HCT116 (cell line): ENCODE measurements around the gene PSMC3.

ENCODE experiments used
- EGR1 ChIP-seq: IDR thresholded peaks from 2 replicates; pipeline ENCODE4 v1.6.1; 2012; ENCODE audit warnings: low read depth
- POLR2AphosphoS5 ChIP-seq: IDR thresholded peaks from 2 replicates; pipeline ENCODE4 v1.6.1; 2011; ENCODE audit warnings: mild to moderate bottlenecking, low read depth, low read length, moderate library complexity
- TF ChIP-seq, protein P1 (sequence below), 3 experiments: fragments of 200-600 bp in 1 of 3; sonication (generic) in 1 of 3; IDR thresholded peaks in 2 of 3; conservative IDR thresholded peaks in 1 of 3; 2 replicates each; pipeline ENCODE4 v1.5.1; 2012 to 2017; ENCODE audit warnings: low read depth in 2 of 3, low read length in 2 of 3, antibody characterized with exemption in 1 of 3, borderline replicate concordance in 1 of 3, control low read depth in 1 of 3, mild to moderate bottlenecking in 1 of 3, mixed read lengths in 1 of 3, mixed run types in 1 of 3, moderate library complexity in 1 of 3; ENCODE audit not compliant: insufficient read depth in 1 of 3
- TF ChIP-seq, protein P2 (sequence below): IDR thresholded peaks from 2 replicates; pipeline ENCODE4 v1.6.1; 2012; ENCODE audit warnings: low read depth

DNA sequence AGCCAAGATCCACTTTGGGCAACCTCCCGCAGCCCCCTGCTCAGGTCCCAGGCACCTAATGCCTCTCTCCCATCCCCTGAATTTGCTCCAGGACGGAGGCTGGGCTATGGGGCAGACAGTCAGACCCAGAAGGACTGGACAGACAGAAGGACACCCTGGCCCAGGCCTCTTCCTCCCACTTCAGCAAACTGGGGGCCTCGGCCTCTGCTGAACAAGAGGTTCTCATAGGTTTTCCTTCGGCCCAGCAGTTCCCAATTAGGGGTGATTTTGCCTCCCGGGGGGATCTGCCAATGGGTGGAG is 51.6 kb downstream of the PSMC3 start:
- TF ChIP-seq EGR1 (no peak), POLR2AphosphoS5 (no peak)
- TF ChIP-seq, protein P1, sequence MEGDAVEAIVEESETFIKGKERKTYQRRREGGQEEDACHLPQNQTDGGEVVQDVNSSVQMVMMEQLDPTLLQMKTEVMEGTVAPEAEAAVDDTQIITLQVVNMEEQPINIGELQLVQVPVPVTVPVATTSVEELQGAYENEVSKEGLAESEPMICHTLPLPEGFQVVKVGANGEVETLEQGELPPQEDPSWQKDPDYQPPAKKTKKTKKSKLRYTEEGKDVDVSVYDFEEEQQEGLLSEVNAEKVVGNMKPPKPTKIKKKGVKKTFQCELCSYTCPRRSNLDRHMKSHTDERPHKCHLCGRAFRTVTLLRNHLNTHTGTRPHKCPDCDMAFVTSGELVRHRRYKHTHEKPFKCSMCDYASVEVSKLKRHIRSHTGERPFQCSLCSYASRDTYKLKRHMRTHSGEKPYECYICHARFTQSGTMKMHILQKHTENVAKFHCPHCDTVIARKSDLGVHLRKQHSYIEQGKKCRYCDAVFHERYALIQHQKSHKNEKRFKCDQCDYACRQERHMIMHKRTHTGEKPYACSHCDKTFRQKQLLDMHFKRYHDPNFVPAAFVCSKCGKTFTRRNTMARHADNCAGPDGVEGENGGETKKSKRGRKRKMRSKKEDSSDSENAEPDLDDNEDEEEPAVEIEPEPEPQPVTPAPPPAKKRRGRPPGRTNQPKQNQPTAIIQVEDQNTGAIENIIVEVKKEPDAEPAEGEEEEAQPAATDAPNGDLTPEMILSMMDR (IDR thresholded peaks at IDR 0.05 in 2 of 3, conservative IDR thresholded peaks at IDR 0.05 in 1 of 3; ENCODE audit: borderline replicate concordance in 1 of 3, insufficient read depth in 1 of 3, low read depth in 2 of 3, low read length in 2 of 3), result no peak
- TF ChIP-seq, protein P2, sequence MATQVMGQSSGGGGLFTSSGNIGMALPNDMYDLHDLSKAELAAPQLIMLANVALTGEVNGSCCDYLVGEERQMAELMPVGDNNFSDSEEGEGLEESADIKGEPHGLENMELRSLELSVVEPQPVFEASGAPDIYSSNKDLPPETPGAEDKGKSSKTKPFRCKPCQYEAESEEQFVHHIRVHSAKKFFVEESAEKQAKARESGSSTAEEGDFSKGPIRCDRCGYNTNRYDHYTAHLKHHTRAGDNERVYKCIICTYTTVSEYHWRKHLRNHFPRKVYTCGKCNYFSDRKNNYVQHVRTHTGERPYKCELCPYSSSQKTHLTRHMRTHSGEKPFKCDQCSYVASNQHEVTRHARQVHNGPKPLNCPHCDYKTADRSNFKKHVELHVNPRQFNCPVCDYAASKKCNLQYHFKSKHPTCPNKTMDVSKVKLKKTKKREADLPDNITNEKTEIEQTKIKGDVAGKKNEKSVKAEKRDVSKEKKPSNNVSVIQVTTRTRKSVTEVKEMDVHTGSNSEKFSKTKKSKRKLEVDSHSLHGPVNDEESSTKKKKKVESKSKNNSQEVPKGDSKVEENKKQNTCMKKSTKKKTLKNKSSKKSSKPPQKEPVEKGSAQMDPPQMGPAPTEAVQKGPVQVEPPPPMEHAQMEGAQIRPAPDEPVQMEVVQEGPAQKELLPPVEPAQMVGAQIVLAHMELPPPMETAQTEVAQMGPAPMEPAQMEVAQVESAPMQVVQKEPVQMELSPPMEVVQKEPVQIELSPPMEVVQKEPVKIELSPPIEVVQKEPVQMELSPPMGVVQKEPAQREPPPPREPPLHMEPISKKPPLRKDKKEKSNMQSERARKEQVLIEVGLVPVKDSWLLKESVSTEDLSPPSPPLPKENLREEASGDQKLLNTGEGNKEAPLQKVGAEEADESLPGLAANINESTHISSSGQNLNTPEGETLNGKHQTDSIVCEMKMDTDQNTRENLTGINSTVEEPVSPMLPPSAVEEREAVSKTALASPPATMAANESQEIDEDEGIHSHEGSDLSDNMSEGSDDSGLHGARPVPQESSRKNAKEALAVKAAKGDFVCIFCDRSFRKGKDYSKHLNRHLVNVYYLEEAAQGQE, result no peak
